GM12873 (cell line): Measurements from ENCODE around the gene DYNLT2.

ENCODE experiments used
- TF ChIP-seq, protein P1 (sequence below): IDR thresholded peaks from 2 replicates; pipeline ENCODE4 v1.5.1; 2012; ENCODE audit warnings: low read depth, mild to moderate bottlenecking, moderate library complexity, low read length, control low read depth; ENCODE audit not compliant: insufficient read depth; ENCODE audit errors: missing control alignments

Gene DYNLT2

DNA sequence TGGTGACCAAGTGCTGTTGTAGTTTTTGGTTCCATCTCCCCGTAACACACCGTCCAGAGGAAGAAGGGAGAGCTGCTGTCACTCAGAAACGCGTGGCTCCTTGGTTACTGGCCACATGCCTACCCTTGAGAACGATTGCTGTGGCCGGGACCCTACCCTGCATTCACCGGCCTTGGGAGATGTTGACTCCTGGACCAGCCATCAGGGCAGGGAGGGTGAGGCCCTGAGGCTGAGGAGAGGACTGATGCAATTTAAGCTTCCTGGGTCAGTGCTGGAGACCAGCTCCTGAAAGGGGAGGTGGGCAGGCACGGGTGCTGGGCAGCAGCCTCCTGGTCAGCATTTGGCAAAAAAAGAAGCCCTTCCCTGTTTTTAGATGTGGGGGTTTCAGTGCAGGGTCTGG is 31.6 kb upstream of the DYNLT2 start:
- TF ChIP-seq, protein P1, sequence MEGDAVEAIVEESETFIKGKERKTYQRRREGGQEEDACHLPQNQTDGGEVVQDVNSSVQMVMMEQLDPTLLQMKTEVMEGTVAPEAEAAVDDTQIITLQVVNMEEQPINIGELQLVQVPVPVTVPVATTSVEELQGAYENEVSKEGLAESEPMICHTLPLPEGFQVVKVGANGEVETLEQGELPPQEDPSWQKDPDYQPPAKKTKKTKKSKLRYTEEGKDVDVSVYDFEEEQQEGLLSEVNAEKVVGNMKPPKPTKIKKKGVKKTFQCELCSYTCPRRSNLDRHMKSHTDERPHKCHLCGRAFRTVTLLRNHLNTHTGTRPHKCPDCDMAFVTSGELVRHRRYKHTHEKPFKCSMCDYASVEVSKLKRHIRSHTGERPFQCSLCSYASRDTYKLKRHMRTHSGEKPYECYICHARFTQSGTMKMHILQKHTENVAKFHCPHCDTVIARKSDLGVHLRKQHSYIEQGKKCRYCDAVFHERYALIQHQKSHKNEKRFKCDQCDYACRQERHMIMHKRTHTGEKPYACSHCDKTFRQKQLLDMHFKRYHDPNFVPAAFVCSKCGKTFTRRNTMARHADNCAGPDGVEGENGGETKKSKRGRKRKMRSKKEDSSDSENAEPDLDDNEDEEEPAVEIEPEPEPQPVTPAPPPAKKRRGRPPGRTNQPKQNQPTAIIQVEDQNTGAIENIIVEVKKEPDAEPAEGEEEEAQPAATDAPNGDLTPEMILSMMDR = no peak

GRCh38 chr6:169780571-169781091 is 29.3 kb upstream of the DYNLT2 start:
- TF ChIP-seq, protein P1 = no peak

GRCh38 chr6:169779896-169780295 is 28.5 kb upstream of the DYNLT2 start:
- TF ChIP-seq, protein P1 = no peak

- TF ChIP-seq, protein P1 = no peak
Observed at GRCh38 chr6:169779092-169779815, 27.9 kb upstream of the DYNLT2 start.

DNA sequence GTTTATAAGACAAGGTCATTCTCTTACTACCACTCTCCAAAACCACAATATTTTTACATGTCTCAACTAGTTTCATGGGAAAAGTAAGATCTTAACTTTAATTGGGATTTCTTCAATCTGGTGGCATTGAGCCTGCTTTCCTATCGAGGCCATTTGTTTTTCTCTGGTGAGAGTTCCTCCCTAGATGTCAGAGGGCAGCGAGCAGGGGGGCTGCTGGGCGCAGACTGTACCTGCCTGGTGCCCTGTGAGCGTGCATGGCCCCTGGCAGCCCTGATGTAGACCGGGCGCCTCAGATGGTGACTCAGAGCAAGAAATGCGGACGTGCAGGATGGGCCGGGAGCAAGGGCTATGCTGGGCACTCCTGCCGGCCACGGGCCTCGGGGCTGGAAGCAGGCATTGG is 27.3 kb upstream of the DYNLT2 start:
- TF ChIP-seq, protein P1 = no peak

GRCh38 chr6:169777896-169778295 is 26.5 kb upstream of the DYNLT2 start:
- TF ChIP-seq, protein P1 = no peak

DNA sequence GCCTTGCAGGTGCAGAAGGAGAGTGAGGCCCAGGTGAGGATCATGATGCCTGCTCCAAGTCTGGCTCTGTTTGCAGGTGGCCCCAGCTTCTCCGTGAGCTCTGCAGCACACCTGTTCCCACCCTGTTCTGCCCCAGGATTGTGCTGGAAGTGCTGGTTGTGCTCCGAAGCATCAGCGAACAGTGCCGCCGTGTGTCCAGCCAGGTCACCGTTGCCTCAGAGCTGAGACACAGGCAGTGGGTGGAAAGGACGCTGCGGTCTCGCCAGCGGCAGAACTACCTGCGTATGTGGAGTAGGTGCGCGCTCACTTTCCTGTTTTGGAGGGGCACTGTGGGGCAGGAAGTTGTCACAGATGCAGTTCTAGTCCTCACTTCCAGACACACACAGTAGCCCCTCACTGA is 25.0 kb upstream of the DYNLT2 start:
- TF ChIP-seq, protein P1 = no peak
